HG03575 (cell line): ENCODE results near the gene SRP19.
"Not testable (repeated sequence)": the region's sequence is repeated elsewhere in the genome, so short reads cannot be mapped to it uniquely, and the experiment has no call there.

Experiments
- ATAC-seq: cut with Tn5 transposase; IDR thresholded peaks from one replicate; pipeline ENCODE4 v1.9.1; 2021; ENCODE audit not compliant: unreplicated experiment, insufficient number of reproducible peaks, low FRiP score; ENCODE audit errors: extremely low read depth

The SRP19 gene

DNA sequence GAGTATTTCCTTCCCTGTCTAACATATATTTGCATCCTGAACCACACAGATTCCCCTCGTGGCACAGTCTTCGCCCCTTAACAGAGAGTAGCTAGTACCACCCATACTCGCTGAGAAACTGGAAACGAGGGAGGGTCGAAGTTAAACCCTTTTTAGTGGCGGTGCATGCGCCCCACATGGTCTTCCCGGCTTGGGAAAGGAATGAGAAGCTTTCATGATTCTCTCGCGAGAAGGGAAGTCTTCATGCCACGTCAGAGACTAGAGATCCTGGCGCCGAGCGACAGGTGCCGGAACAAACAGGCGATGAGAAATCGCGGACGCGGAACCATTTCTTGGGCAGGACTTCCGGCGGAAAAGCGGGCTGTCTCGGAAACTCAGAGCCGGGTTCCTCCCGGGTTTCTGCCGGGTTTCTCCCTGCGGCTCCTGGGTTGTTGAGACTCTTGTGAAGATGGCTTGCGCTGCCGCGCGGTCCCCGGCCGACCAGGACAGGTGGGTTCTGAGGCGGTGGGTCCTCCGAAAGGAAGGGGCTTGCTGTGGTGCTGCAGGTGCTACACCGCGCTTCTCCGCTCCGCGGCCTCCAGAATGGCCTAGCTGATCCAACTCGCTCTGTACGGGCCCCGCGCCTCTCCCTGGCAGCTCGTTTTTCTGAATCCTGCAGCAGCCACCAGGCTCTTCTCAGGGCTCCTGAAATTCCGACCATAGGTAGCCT lies at the start of gene SRP19:
Gene SRP19 (plus strand): TSS at position 359 of the 709 bp plus-strand sequence. CDS start 90 bp downstream, at position 449.
- ATAC-seq = peak; percentile 91

DNA sequence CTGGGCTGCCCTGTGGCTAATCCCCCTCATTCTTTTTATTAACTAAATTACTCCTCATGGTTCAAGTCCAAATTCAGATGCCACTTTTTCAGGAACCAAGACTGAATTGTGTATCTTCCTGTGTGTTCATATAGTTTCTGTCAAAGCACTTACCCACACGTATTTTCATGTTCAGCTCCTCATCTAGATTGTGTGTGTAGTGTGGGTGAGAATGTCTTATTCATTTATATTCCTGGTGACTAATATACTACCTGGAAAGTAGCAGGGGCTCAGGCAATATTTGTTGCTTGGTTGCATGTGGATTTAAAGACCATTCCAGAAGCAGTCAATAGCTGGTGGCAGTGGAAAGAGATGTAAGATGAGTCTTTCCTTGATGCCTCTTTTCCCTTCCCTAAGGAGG lies 48.5 kb upstream of the SRP19 start:
- no peak for ATAC-seq

- no peak for ATAC-seq
Measured at GRCh38 chr5:112820246-112820645, 40.8 kb upstream of the SRP19 start.

GRCh38 chr5:112822456-112822855 lies 38.6 kb upstream of the SRP19 start:
- no peak for ATAC-seq

- no peak for ATAC-seq
Measured at GRCh38 chr5:112823181-112823580, 37.9 kb upstream of the SRP19 start.

DNA sequence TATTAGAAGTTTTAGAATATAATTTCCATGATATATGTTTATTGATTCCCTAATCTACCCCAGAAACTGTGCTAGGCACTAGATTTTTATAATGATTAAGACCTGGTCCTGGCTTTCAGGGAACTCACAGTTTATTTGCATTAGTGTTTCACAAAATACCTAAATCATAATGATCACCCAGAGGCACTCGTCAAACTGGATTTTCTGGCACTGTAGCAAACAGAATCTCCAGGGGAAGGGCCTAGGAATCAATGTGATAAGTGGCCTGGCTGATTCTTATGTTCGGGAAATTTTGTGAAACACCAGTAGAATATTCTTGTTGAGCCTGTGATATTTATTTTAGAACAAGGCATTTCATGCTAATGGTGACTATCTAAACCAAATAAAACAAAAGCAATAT lies 37.4 kb upstream of the SRP19 start:
- ATAC-seq = no peak

- ATAC-seq = no peak
Measured at GRCh38 chr5:112824197-112824596, 36.9 kb upstream of the SRP19 start.

GRCh38 chr5:112830378-112830777 lies 30.7 kb upstream of the SRP19 start:
- ATAC-seq = no peak

DNA sequence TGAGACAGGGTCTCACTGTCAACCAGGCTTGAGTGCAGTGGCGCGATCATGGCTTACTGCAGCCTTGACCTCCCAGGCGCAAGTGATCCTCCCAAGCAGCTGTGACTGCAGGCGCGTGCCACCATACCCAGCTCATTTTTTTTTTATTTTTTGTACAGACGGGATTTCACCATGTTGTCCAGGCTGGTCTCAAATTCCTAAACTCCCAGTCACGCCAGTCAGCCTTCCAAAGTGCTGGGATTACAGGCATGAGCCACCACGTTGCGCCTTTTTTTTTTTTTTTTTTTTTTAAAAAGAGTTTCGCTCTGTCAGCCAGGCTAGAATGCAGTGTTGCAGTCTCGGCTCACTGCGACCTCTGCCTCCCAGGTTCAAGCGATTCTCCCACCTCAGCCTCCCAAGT lies 27.1 kb upstream of the SRP19 start:
- ATAC-seq = no peak

DNA sequence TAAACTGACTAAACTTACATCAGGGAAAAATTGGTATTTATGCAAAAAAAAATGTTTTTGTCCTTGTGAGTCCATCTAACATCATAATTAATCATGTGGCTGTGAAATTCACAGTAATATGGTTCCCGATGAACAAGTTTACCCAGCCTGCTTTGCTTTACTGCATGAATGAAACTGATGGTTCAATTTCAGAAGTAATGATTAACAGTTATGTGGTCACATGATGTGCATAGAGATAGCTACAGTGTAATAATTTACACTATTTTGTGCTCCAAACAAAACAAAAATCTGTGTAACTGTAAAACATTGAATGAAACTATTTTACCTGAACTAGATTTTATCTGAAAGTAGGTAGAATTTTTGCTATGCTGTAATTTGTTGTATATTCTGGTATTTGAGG lies 16.6 kb upstream of the SRP19 start:
- no peak for ATAC-seq

DNA sequence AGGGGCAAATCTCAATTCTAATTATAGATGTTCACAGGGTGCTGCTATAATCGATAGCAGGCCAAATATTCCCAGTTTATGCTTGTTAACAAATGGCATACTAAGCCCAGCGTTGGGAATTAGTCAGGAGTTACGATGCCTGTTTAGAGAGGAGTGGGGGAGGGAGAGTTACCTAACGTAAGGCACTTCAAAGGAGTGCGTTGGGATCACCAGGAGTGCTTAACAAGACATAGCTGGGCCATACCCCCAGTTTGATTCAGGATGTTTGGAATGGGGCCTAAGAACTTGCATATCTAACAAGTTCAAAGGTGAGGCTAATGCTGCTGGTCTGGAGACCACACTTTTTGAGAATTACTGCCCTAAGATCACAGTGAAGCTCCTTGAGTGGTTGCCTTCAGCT lies 14.5 kb upstream of the SRP19 start:
- no peak for ATAC-seq

GRCh38 chr5:112847306-112847705 lies 13.8 kb upstream of the SRP19 start:
- no peak for ATAC-seq

- peak; percentile 98 for ATAC-seq
Measured at GRCh38 chr5:112848116-112848811, 12.8 kb upstream of the SRP19 start.

- ATAC-seq = no peak
Measured at GRCh38 chr5:112849912-112850311, 11.2 kb upstream of the SRP19 start.

DNA sequence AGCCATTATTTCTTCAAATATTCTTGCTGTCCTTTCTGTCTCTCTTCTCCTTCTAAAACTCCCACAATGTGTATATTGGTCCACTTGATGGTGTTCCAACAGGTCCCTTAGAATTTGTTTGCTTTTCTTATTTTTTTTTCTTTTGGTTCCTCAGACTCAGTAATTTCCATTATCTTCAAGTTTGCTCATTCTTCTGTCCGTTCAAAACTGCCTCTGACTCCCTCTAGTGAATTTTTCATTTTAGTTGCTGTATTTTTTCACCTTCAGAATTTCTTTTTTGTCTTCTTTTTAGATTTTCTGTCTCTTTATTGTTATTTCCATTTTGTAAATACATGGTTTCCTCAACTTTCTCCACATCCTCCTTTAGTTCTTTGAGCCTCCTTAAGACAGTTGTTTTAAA lies 6.4 kb upstream of the SRP19 start:
- no peak for ATAC-seq

DNA sequence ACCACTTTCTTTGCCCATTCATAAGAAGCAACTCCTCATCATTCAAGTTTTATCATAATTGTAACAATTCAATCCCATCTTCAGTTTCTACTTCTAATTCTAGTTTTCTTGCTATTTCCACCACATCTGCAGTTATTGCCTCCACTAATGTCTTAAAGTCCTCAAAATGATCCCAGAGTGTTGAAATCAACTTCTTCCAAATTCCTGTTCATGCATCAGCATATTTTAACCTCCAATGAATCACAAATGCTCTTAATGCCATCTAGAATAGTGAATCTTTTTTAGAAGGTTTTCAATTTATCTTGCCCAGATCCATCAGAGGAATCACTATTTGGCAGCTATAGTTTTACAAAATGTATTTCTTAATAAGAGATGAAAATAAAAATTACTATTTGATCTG lies 3.2 kb upstream of the SRP19 start:
- no peak for ATAC-seq

- not testable (repeated sequence) for ATAC-seq
Measured at GRCh38 chr5:112860571-112860928, 537 bp upstream of the SRP19 start.

- ATAC-seq = no peak
Measured at GRCh38 chr5:112861638-112861985, 525 bp downstream of the SRP19 start.

GRCh38 chr5:112862085-112862484 lies 998 bp downstream of the SRP19 start:
- ATAC-seq = no peak

DNA sequence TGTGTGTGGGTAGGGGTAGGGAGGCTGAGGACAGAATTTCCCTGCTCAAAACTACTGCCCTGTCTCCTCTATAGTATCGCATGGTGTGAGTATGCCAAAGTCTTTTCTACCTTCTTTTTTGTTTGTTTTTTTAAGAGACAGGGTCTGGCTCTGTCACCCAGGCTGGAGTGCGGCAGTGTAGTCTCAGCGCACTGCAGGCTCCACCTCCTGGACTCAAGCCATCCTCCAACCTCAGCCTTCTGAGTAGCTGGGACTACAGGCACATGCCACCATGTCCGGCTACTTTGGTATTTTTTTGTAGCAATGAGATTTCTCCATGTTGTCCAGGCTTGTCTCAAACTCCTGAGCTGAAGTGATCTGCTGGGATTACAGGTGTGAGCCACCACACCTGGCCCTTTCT lies 2.5 kb downstream of the SRP19 start:
- ATAC-seq = no peak

DNA sequence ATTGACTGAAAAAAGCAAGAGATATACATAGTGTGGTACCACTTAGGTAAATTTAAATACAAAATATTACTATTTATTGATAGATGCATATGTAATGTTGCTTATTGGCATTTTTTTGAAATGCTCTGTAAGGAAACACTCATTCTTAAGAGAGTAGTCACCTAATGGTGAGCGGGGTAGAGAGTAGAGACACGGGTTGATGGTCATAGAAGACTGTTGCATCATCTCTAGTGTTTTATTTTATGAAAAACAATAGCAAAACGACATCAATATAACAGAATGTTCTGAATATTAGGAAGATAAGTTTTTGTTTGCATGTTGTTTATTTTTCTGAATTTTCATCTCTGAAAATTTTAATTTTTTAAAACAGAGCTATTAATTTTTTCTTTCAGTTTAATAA lies 4.0 kb downstream of the SRP19 start:
- no peak for ATAC-seq
